MCF 10A (cell line): Measurements from ENCODE around the gene UGGT2. TPM values are rescaled to one million over a fixed set of nuclear protein-coding genes. Genes with fewer than 3 reads are reported as not detected.

Experiments
- BruUV-seq: library from RNA; stranded (reverse); fragments of 400-500 nt; replicated peaks from 2 replicates; lab custom pipeline; 2021; lab: Mats Ljungman, UMichigan
- CTCF ChIA-PET: fragments of 300-600 bp; sonication (Branson Sonifier 250); formaldehyde crosslinking; extraction: SDS; loops from one replicate; lab custom pipeline; 2021; ENCODE audit warnings: antibody characterized with exemption, inconsistent platforms; lab: Yijun Ruan, JAX
- POLR2A ChIA-PET: fragments of 300-600, 350-650 bp; sonication (Branson Sonifier 250); formaldehyde crosslinking; extraction: SDS; loops from one replicate; lab custom pipeline; 2020; ENCODE audit warnings: antibody characterized with exemption, inconsistent platforms; lab: Yijun Ruan, JAX
- DNase-seq: peaks from one replicate; pipeline ENCODE4 v3.0.0-alpha.2; 2018; ENCODE audit not compliant: unreplicated experiment
- H3K27ac Mint-ChIP-seq: one replicate; pipeline ENCODE4 v1.8.0; 2022; ENCODE audit warnings: mild to moderate bottlenecking, low read depth, mixed read lengths; ENCODE audit not compliant: unreplicated experiment
- H3K27me3 Mint-ChIP-seq: one replicate; pipeline ENCODE4 v1.8.0; 2022; ENCODE audit warnings: mixed read lengths; ENCODE audit not compliant: insufficient read depth, unreplicated experiment
- H3K36me3 Mint-ChIP-seq: one replicate; pipeline ENCODE4 v1.8.0; 2022; ENCODE audit warnings: mild to moderate bottlenecking, moderate library complexity, mixed read lengths; ENCODE audit not compliant: insufficient read depth, unreplicated experiment
- H3K4me1 Mint-ChIP-seq: one replicate; pipeline ENCODE4 v1.8.0; 2022; ENCODE audit warnings: mixed read lengths; ENCODE audit not compliant: insufficient read depth, unreplicated experiment
- H3K4me3 Mint-ChIP-seq: one replicate; pipeline ENCODE4 v1.8.0; 2022; ENCODE audit warnings: mild to moderate bottlenecking, moderate library complexity, mixed read lengths; ENCODE audit not compliant: unreplicated experiment
- H3K9me3 Mint-ChIP-seq: one replicate; pipeline ENCODE4 v1.8.0; 2022; ENCODE audit warnings: mixed read lengths; ENCODE audit not compliant: unreplicated experiment
- intact Hi-C: fragments of 100-400 bp; cut with micrococcal nuclease; formaldehyde crosslinking; loops from 2 replicates; pipeline ENCODE4 v1.14.1; 2022
- total RNA-seq: library from RNA; stranded (reverse); gene quantifications from 2 replicates; pipeline ENCODE4 v1.2.3, GENCODE V29; 2022
- TF ChIP-seq, protein P1 (sequence below): fragments of 200-600 bp; IDR thresholded peaks from one replicate; pipeline ENCODE4 v1.8.0; 2022; ENCODE audit warnings: antibody characterized with exemption, mild to moderate bottlenecking; ENCODE audit not compliant: unreplicated experiment

UGGT2 gene
- total RNA-seq, 1 experiment from 2014 or later = 54.0 TPM

- ChIA-PET POLR2A (interaction anchor here (0.6 to 3.0 kb wide), 2 partner anchors 18 to 39 kb away, joined by 3 to 14 read pairs; partner anchors contain the start of gene UGGT2), CTCF (interaction anchor here (0.6 to 3.3 kb wide), 5 partner anchors 15 to 994 kb away, joined by 3 to 25 read pairs (median 5); no protein-coding TSS in a partner anchor)
- H3K9me3 Mint-ChIP-seq = no peaks in the 10 kb centered on the region
- no peaks in the 10 kb centered on the region for H3K27me3 Mint-ChIP-seq
- peaks cover 6% of the 10 kb centered on the region for H3K36me3 Mint-ChIP-seq
- peaks cover 5% of the 10 kb centered on the region for H3K4me1 Mint-ChIP-seq
- H3K27ac Mint-ChIP-seq = no peak overlapping the region
- no TSS peak for BruUV-seq
- no peak overlapping the region for H3K4me3 Mint-ChIP-seq
- intact Hi-C loops = no loop called here
- TF ChIP-seq, protein P1, sequence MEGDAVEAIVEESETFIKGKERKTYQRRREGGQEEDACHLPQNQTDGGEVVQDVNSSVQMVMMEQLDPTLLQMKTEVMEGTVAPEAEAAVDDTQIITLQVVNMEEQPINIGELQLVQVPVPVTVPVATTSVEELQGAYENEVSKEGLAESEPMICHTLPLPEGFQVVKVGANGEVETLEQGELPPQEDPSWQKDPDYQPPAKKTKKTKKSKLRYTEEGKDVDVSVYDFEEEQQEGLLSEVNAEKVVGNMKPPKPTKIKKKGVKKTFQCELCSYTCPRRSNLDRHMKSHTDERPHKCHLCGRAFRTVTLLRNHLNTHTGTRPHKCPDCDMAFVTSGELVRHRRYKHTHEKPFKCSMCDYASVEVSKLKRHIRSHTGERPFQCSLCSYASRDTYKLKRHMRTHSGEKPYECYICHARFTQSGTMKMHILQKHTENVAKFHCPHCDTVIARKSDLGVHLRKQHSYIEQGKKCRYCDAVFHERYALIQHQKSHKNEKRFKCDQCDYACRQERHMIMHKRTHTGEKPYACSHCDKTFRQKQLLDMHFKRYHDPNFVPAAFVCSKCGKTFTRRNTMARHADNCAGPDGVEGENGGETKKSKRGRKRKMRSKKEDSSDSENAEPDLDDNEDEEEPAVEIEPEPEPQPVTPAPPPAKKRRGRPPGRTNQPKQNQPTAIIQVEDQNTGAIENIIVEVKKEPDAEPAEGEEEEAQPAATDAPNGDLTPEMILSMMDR = no peak
- DNase-seq = no peak
Observed at GRCh38 chr13:96034662-96035061, 18.5 kb downstream of the UGGT2 start.

GRCh38 chr13:96033220-96034015 lies 19.8 kb downstream of the UGGT2 start:
- H3K36me3 Mint-ChIP-seq = peaks cover 12% of the 10 kb centered on the region
- ChIA-PET CTCF (interaction anchor here (0.5 to 3.3 kb wide), 6 partner anchors 13 to 1215 kb away, joined by 3 to 25 read pairs (median 4); no protein-coding TSS in a partner anchor), POLR2A (interaction anchor here (3.0 kb wide), 1 partner anchor 20 kb away, joined by 14 read pairs; the partner anchor contains the start of gene UGGT2)
- no peak overlapping the region for H3K4me3 Mint-ChIP-seq
- TF ChIP-seq, protein P1 = no peak
- DNase-seq = no peak
- H3K27ac Mint-ChIP-seq = no peak overlapping the region
- intact Hi-C loops = no loop called here
- no TSS peak for BruUV-seq
- peaks cover 5% of the 10 kb centered on the region for H3K4me1 Mint-ChIP-seq
- H3K27me3 Mint-ChIP-seq = no peaks in the 10 kb centered on the region
- no peaks in the 10 kb centered on the region for H3K9me3 Mint-ChIP-seq

- Mint-ChIP-seq H3K27me3 (no peaks in the 10 kb centered on the region), H3K4me1 (peaks cover 5% of the 10 kb centered on the region), H3K4me3 (no peak overlapping the region), H3K27ac (peak overlapping the region; percentile 17), H3K36me3 (peaks cover 15% of the 10 kb centered on the region), H3K9me3 (no peaks in the 10 kb centered on the region)
- TF ChIP-seq, protein P1 = no peak
- DNase-seq = no peak
- ChIA-PET POLR2A (interaction anchor here (0.7 to 3.0 kb wide), 2 partner anchors 20 to 157 kb away, joined by 4 to 14 read pairs; partner anchors contain the start of gene UGGT2), CTCF (interaction anchor here (0.6 to 3.3 kb wide), 4 partner anchors 13 to 383 kb away, joined by 3 to 25 read pairs (median 4); no protein-coding TSS in a partner anchor)
- intact Hi-C loops = no loop called here
- no TSS peak for BruUV-seq
Observed at GRCh38 chr13:96032717-96033116, 20.5 kb downstream of the UGGT2 start.

DNA sequence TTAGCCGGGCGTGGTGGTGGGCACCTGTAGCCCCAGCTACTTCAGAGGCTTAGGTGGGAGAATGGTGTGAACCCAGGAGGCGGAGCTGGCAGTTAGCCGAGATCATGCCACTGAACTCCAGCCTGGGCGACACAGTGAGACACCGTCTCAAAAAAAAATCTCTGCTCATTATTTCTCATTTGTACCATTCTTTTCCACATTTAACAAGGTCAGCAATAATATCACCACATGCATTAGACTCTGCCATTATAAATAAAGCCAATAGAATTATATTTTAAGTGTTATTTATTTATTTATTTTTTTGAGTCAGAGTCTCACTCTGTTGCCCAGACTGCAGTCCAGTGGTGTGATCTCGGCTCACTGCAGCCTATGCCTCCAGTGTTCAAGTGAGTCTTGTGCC lies 24.2 kb downstream of the UGGT2 start:
- Mint-ChIP-seq H3K9me3 (no peaks in the 10 kb centered on the region), H3K27ac (no peak overlapping the region), H3K4me1 (peaks cover 5% of the 10 kb centered on the region), H3K4me3 (no peak overlapping the region), H3K36me3 (peaks cover 21% of the 10 kb centered on the region), H3K27me3 (no peaks in the 10 kb centered on the region)
- TF ChIP-seq, protein P1 = no peak
- DNase-seq = no peak
- intact Hi-C loops = no loop called here
- BruUV-seq = no TSS peak
- ChIA-PET POLR2A (interaction anchor here (1.8 kb wide), 1 partner anchor 24 kb away, joined by 7 read pairs; the partner anchor contains the start of gene UGGT2), CTCF (interaction anchor here (0.6 to 1.0 kb wide), 3 partner anchors 9 to 933 kb away, joined by 3 to 4 read pairs (median 3); no protein-coding TSS in a partner anchor)
